GM19023 (cell line): ENCODE measurements around the gene UPK1B.

Source experiments
- ATAC-seq: cut with Tn5 transposase; IDR thresholded peaks from one replicate; pipeline ENCODE4 v1.9.1; 2021; ENCODE audit warnings: mild to moderate bottlenecking, moderate library complexity; ENCODE audit not compliant: unreplicated experiment

The UPK1B gene

GRCh38 chr3:119245778-119246177 lies 72.4 kb downstream of the UPK1B start:
- ATAC-seq = no peak
